Right lobe of liver (tissue), 6 donors: Measurements from ENCODE around the gene TMEM14B. TPM values are rescaled to one million over a fixed set of nuclear protein-coding genes. Genes with fewer than 3 reads are reported as not detected.

Experiments used
- ATAC-seq, 4 donors: fragments of 200-7000 bp; cut with Tn5 transposase; one replicate each; pipeline ENCODE4 v1.9.1; 2020; ENCODE audit warnings: mild to moderate bottlenecking in 4 of 4, moderate library complexity in 4 of 4
- DNase-seq, 3 donors: peaks; one replicate each; pipeline ENCODE4 v3.0.0-alpha.2; 2020
- H3K27ac ChIP-seq, 3 donors: fragments of 200-600 bp; one replicate each; pipeline ENCODE4 v1.8.0; 2022
- H3K27me3 ChIP-seq, 2 donors: fragments of 200-600 bp; one replicate each; pipeline ENCODE4 v1.8.0; 2022
- H3K36me3 ChIP-seq, 4 donors: fragments of 200-600 bp; sonication (generic) in 1 of 4; one replicate each; pipeline versions ENCODE4 v1.5.1 to v1.8.0; 2017 to 2022; ENCODE audit warnings: control low read depth in 1 of 4
- H3K4me1 ChIP-seq, 4 donors: fragments of 200-600 bp; sonication (generic) in 1 of 4; one replicate each; pipeline versions ENCODE4 v1.5.1 to v1.8.0; 2017 to 2022; ENCODE audit warnings: control low read depth in 1 of 4
- H3K4me3 ChIP-seq, 3 donors: fragments of 200-600 bp; one replicate each; pipeline ENCODE4 v1.8.0; 2022
- H3K9me3 ChIP-seq, 4 donors: fragments of 200-600 bp; sonication (generic) in 1 of 4; one replicate each; pipeline versions ENCODE4 v1.5.1 to v1.8.0; 2017 to 2022; ENCODE audit warnings: control low read depth in 1 of 4
- CTCF ChIP-seq, 4 donors: fragments of 200-600 bp in 3 of 4; fragments of 450-650 bp in 1 of 4; IDR thresholded peaks; one replicate each; pipeline versions ENCODE4 v1.5.1 to v1.8.0; 2016 to 2022; ENCODE audit warnings: antibody characterized with exemption in 4 of 4, mild to moderate bottlenecking in 2 of 4
- POLR2A ChIP-seq: fragments of 450-650 bp; IDR thresholded peaks from one replicate; pipeline ENCODE4 v1.6.1; 2017; ENCODE audit warnings: antibody characterized with exemption, mild to moderate bottlenecking
- WGBS: methylation state at CpG from one replicate; pipeline ENCODE4 v1.1.6; 2018; ENCODE audit warnings: low coverage, low lambda C conversion rate; ENCODE audit not compliant: insufficient coverage; ENCODE audit errors: missing lambda C conversion rate; 5-methylcytosine and 5-hydroxymethylcytosine counted together
- intact Hi-C, 2 donors: fragments of 100-400 bp; cut with DNase I; formaldehyde crosslinking; loops; one replicate each; pipeline versions ENCODE4 v1.11.2 to v1.14.1; 2022
- total RNA-seq, 6 experiments: library from RNA; depleted of rRNA in 2 of 6; stranded (reverse); fragments of >200 nt in 2 of 6; fragmentation: NEBNext Ultra II Directional in 3 of 6; extraction: Animal tissue kit (Norgen Biotek cat#: 25700) in 3 of 6; gene quantifications; one replicate each; pipeline versions ENCODE4 v1.1.0 to v1.2.4, GENCODE V29; 2016 to 2023
- donor health status: DM: no; HTN: yes; CAD: no.
- donor health status: DM: no; HTN: no; CAD: no.
- donor health status: DM: no; HTN: no; CAD: no.
- donor health status: DM: no; HTN: yes; CAD: no.
- donor health status: DM: no; HTN: yes; CAD: no.

The TMEM14B gene
- total RNA-seq, 6 experiments from 2014 or later: 32.6 to 49.8 (median 43.5) TPM

- 100% methylated on average over 1 of the region's 1 CpG for WGBS
- H3K27ac ChIP-seq: no peak overlapping the region
- ATAC-seq: no peak
Measured at GRCh38 chr6:10756085-10756484, 8.5 kb downstream of the TMEM14B start.

GRCh38 chr6:10759312-10759839, 11.8 kb downstream of the TMEM14B start:
- Histone ChIP-seq H3K27ac (no peak overlapping the region), H3K4me3 (no peak overlapping the region), H3K36me3 (peaks cover 0 to 20% (median 10%) of the 10 kb centered on the region in 4 donors), H3K9me3 (no peaks in the 10 kb centered on the region), H3K4me1 (no peaks in the 10 kb centered on the region), H3K27me3 (no peaks in the 10 kb centered on the region)
- WGBS: 57% methylated on average over 3 of the region's 3 CpGs
- intact Hi-C loops: no loop called here
- no peak for DNase-seq
- TF ChIP-seq POLR2A (no peak), CTCF (IDR thresholded peaks at IDR 0.05) (peak; percentile 35 to 41 (median 38))
- ATAC-seq: peak in 3 of 4 donors; percentile 36 to 69 (median 48)

More at GRCh38 chr6:10756085-10756484, 8.5 kb downstream of the TMEM14B start:
- Histone ChIP-seq H3K4me3 (no peak overlapping the region), H3K36me3 (peaks cover 0 to 27% (median 12%) of the 10 kb centered on the region in 4 donors), H3K9me3 (no peaks in the 10 kb centered on the region), H3K27me3 (no peaks in the 10 kb centered on the region), H3K4me1 (no peaks in the 10 kb centered on the region)
- DNase-seq: no peak
- TF ChIP-seq POLR2A (no peak), CTCF (IDR thresholded peaks at IDR 0.05) (no peak)
- intact Hi-C loops: no loop called here

GRCh38 chr6:10759884-10760329, 12.3 kb downstream of the TMEM14B start:
- intact Hi-C loops: no loop called here
- WGBS: 80% methylated on average over 6 of the region's 6 CpGs
- DNase-seq: peak in 1 of 3 donors; percentile 25
- no peaks in the 10 kb centered on the region for H3K4me1 ChIP-seq
- no peak overlapping the region for H3K27ac ChIP-seq
- H3K36me3 ChIP-seq: peaks cover 0 to 19% (median 9%) of the 10 kb centered on the region in 4 donors
- peak in 1 of 4 donors; percentile 58 for ATAC-seq
- no peaks in the 10 kb centered on the region for H3K9me3 ChIP-seq
- no peaks in the 10 kb centered on the region for H3K27me3 ChIP-seq
- no peak for TF ChIP-seq POLR2A
- no peak for TF ChIP-seq CTCF (IDR thresholded peaks at IDR 0.05)
- H3K4me3 ChIP-seq: no peak overlapping the region

- Histone ChIP-seq H3K4me1 (no peaks in the 10 kb centered on the region), H3K27ac (no peak overlapping the region), H3K9me3 (no peaks in the 10 kb centered on the region), H3K36me3 (no peaks in the 10 kb centered on the region), H3K27me3 (no peaks in the 10 kb centered on the region), H3K4me3 (no peak overlapping the region)
- no peak for ATAC-seq
- intact Hi-C loops: no loop called here
- DNase-seq: no peak
- TF ChIP-seq POLR2A (no peak), CTCF (IDR thresholded peaks at IDR 0.05) (no peak)
- WGBS: 85% methylated on average over 2 of the region's 2 CpGs
Measured at GRCh38 chr6:10763006-10763405, 15.4 kb downstream of the TMEM14B start.
